HG02759 (cell line): Measurements from ENCODE around the gene DYNLT1.

ENCODE experiments used
- ATAC-seq: cut with Tn5 transposase; IDR thresholded peaks from one replicate; pipeline ENCODE4 v1.9.1; 2021; ENCODE audit warnings: mild to moderate bottlenecking, moderate library complexity; ENCODE audit not compliant: unreplicated experiment

DYNLT1 gene

GRCh38 chr6:158604048-158604406, 40.5 kb downstream of the DYNLT1 start:
- no peak for ATAC-seq

- ATAC-seq, result no peak
Observed at GRCh38 chr6:158603261-158604047, 41.1 kb downstream of the DYNLT1 start.

- no peak for ATAC-seq
Observed at GRCh38 chr6:158599635-158600034, 44.9 kb downstream of the DYNLT1 start.

GRCh38 chr6:158597565-158597964, 47.0 kb downstream of the DYNLT1 start:
- ATAC-seq, result no peak

GRCh38 chr6:158596861-158597260, 47.7 kb downstream of the DYNLT1 start:
- ATAC-seq, result no peak

GRCh38 chr6:158595223-158595622, 49.3 kb downstream of the DYNLT1 start:
- ATAC-seq, result no peak

- ATAC-seq, result no peak
Observed at GRCh38 chr6:158593670-158594069, 50.9 kb downstream of the DYNLT1 start.

- no peak for ATAC-seq
Observed at GRCh38 chr6:158591810-158592209, 52.7 kb downstream of the DYNLT1 start.

- ATAC-seq, result no peak
Observed at GRCh38 chr6:158591134-158591809, 53.3 kb downstream of the DYNLT1 start.

- no peak for ATAC-seq
Observed at GRCh38 chr6:158589366-158589765, 55.2 kb downstream of the DYNLT1 start.

GRCh38 chr6:158586652-158587051, 57.9 kb downstream of the DYNLT1 start:
- no peak for ATAC-seq
